Endothelial cell of umbilical vein (primary cell): ENCODE data around the gene PI4KB. TPM values are rescaled to one million over a fixed set of nuclear protein-coding genes. Genes with fewer than 3 reads are reported as not detected.
A peak's percentile ranks its signal among the peaks of the same experiment; 100 is the strongest.

Source experiments
- BruUV-seq: library from RNA; stranded (reverse); fragments of 400-500 nt; replicated peaks from 2 replicates; lab custom pipeline; 2021; lab: Mats Ljungman, UMichigan
- CTCF ChIA-PET: fragments of 300-600, 350-600 bp; sonication (Branson Sonifier 250); formaldehyde crosslinking; loops from one replicate; lab custom pipeline; 2021; ENCODE audit warnings: antibody characterized with exemption, inconsistent platforms; lab: Charles Lee
- POLR2A ChIA-PET: fragments of 300-600, 350-600 bp; sonication (Branson Sonifier 250); formaldehyde crosslinking; loops from one replicate; lab custom pipeline; 2021; ENCODE audit warnings: antibody characterized with exemption, inconsistent platforms; lab: Charles Lee
- DNase-seq: peaks from one replicate; pipeline ENCODE4 v3.0.0-alpha.2; 2011; ENCODE audit warnings: low read depth, low spot score
- FAIRE-seq: peaks from 2 replicates; lab custom pipeline; 2011; peaks lifted over from hg19 to GRCh38; lab: Jason Lieb, UNC
- H2AFZ ChIP-seq: 2 replicates; pipeline ENCODE4 v1.6.0; 2012; ENCODE audit warnings: low read depth, low read length, control low read depth, inconsistent platforms
- H3K27ac ChIP-seq: 2 replicates; pipeline ENCODE4 v1.5.1; 2011; ENCODE audit warnings: low read depth, mild to moderate bottlenecking, control low read depth, low read length, moderate library complexity; ENCODE audit not compliant: insufficient read depth
- H3K27me3 ChIP-seq, 2 experiments: 2 replicates each; pipeline versions ENCODE4 v1.6.0 to v1.6.1; 2011; ENCODE audit warnings: low read length in 2 of 2, mixed read lengths in 1 of 2; ENCODE audit not compliant: control insufficient read depth in 2 of 2, insufficient read depth in 2 of 2
- H3K36me3 ChIP-seq, 2 experiments: 2 replicates in 1 of 2; 3 replicates in 1 of 2; pipeline ENCODE4 v1.5.1; 2011; ENCODE audit warnings: low read length in 2 of 2, mild to moderate bottlenecking in 1 of 2, moderate library complexity in 1 of 2; ENCODE audit not compliant: control insufficient read depth in 2 of 2, insufficient read depth in 2 of 2; ENCODE audit errors: extremely low read depth in 1 of 2
- H3K4me1 ChIP-seq: 3 replicates; pipeline ENCODE4 v1.5.1; 2011; ENCODE audit warnings: mild to moderate bottlenecking, low read length; ENCODE audit not compliant: control insufficient read depth, insufficient read depth; ENCODE audit errors: extremely low read depth
- H3K4me2 ChIP-seq: 2 replicates; pipeline ENCODE4 v1.6.1; 2011; ENCODE audit warnings: low read length, control low read depth, mixed read lengths; ENCODE audit not compliant: insufficient read depth
- H3K4me3 ChIP-seq, 3 experiments: fragments of 200-600 bp in 1 of 3; sonication (generic), shearing (Covaris generic) in 1 of 3; replicated peaks in 1 of 3; 2 replicates each; pipeline ENCODE4 v1.5.1; 2011 to 2016; ENCODE audit warnings: control low read depth in 3 of 3, low read length in 3 of 3, mild to moderate bottlenecking in 2 of 3, inconsistent platforms in 1 of 3, low read depth in 1 of 3, moderate library complexity in 1 of 3; ENCODE audit not compliant: insufficient read depth in 1 of 3
- H3K79me2 ChIP-seq: 2 replicates; pipeline ENCODE4 v1.6.0; 2012; ENCODE audit warnings: low read length, inconsistent platforms; ENCODE audit not compliant: control insufficient read depth, insufficient read depth
- H3K9ac ChIP-seq: replicated peaks from 2 replicates; pipeline ENCODE3; 2011; ENCODE audit warnings: low read length, control low read depth; ENCODE audit not compliant: insufficient read depth; ENCODE audit errors: extremely low read depth
- H3K9me1 ChIP-seq: replicated peaks from 3 replicates; pipeline ENCODE4 v1.6.0; 2011; ENCODE audit warnings: mild to moderate bottlenecking, low read length; ENCODE audit not compliant: control insufficient read depth, insufficient read depth; ENCODE audit errors: extremely low read depth
- H3K9me3 ChIP-seq: replicated peaks from 2 replicates; pipeline ENCODE4 v1.5.1; 2012; ENCODE audit warnings: low read length, inconsistent platforms; ENCODE audit not compliant: control insufficient read depth, insufficient read depth
- H4K20me1 ChIP-seq: replicated peaks from 2 replicates; pipeline ENCODE3; 2011; ENCODE audit warnings: mild to moderate bottlenecking, low read length; ENCODE audit not compliant: control insufficient read depth, insufficient read depth; ENCODE audit errors: extremely low read depth
- EZH2 ChIP-seq: IDR thresholded peaks from 2 replicates; pipeline ENCODE4 v1.6.1; 2012; ENCODE audit warnings: borderline replicate concordance, low read depth, mild to moderate bottlenecking, moderate library complexity, low read length, inconsistent platforms; ENCODE audit not compliant: severe bottlenecking
- FOS ChIP-seq: IDR thresholded peaks from 2 replicates; pipeline ENCODE4 v1.6.1; 2011; ENCODE audit warnings: mild to moderate bottlenecking, low read length, moderate library complexity, borderline replicate concordance; ENCODE audit not compliant: insufficient read depth
- GATA2 ChIP-seq: IDR thresholded peaks from 2 replicates; pipeline ENCODE4 v1.7.0; 2011; ENCODE audit warnings: low read depth, mild to moderate bottlenecking, moderate library complexity, mixed read lengths, low read length; ENCODE audit not compliant: insufficient read length, insufficient read depth
- JUN ChIP-seq: IDR thresholded peaks from 2 replicates; pipeline ENCODE4 v1.6.1; 2011; ENCODE audit warnings: borderline replicate concordance, low read depth; ENCODE audit not compliant: insufficient read length, insufficient read depth
- MYC ChIP-seq: IDR thresholded peaks from one replicate; pipeline ENCODE4 v1.6.1; 2011; ENCODE audit warnings: mild to moderate bottlenecking, low read depth, low read length
- dilution Hi-C: fragments of 300-500 bp; cut with MboI; formaldehyde crosslinking; loops from one replicate; pipeline ENCODE4 v1.15.0; 2019; ENCODE audit warnings: low sequenced_read_pairs; ENCODE audit not compliant: extremely low pct_ligation_motif_present
- intact Hi-C: fragments of 100-400 bp; cut with micrococcal nuclease; formaldehyde crosslinking; loops from one replicate; pipeline ENCODE4 v1.10.0; 2022
- polyA plus RNA-seq, 4 experiments: library from polyadenylated mRNA; depleted of rRNA in 3 of 4; stranded (reverse) in 3 of 4; unstranded in 1 of 4; fragments of >200 nt; gene quantifications; 2 replicates each; pipeline versions ENCODE4 v1.2.1 to v1.2.3, GENCODE V29; 2011 to 2012; ENCODE audit warnings: missing spikeins in 1 of 4
- total RNA-seq: library from RNA; stranded (reverse); gene quantifications from 2 replicates; pipeline ENCODE4 v1.2.3, GENCODE V29; 2021
- TF ChIP-seq, protein P1 (sequence below): IDR thresholded peaks from 2 replicates; pipeline ENCODE4 v1.6.1; 2011; ENCODE audit not compliant: insufficient read depth, insufficient read length
- TF ChIP-seq, protein P2 (sequence below), 2 donors: IDR thresholded peaks; 1 replicate in 1 of 2; 2 replicates in 1 of 2; pipeline ENCODE4 v1.5.1; 2011; ENCODE audit warnings: low read length in 2 of 2, mild to moderate bottlenecking in 2 of 2, moderate library complexity in 2 of 2, control low read depth in 1 of 2, inconsistent platforms in 1 of 2, low read depth in 1 of 2; ENCODE audit not compliant: insufficient read depth in 1 of 2; ENCODE audit errors: extremely low read depth in 1 of 2

The PI4KB gene
- total and polyA plus RNA-seq, 2 donors (not counting 3 experiments of a cell fraction or from before 2014, with no cell fraction given): 60.9 to 67.8 TPM

DNA sequence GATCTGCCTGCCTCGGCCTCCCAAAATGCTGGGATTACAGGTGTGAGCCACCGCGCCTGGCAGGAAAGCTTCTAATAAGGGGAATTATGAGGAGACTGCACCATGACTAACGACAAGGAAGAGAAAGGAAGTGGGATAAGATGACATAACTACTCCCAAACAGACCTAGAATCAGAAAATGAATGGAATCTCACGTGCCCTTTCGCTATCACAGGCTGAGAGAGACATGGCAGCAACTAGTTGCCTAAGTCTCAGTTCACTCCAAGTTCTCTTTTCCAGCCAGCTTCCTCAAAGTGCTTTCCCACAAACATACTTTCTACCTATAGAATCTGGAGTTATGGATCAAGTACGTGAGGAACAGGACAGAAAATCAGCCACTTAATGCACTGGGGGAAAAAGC, 2.0 kb downstream of the PI4KB start:
- H3K9ac ChIP-seq: no peak overlapping the region
- no peak overlapping the region for H2AFZ ChIP-seq
- peaks cover 22% of the 10 kb centered on the region for H3K4me1 ChIP-seq
- H3K27ac ChIP-seq: no peak overlapping the region
- no peaks in the 10 kb centered on the region for H3K9me3 ChIP-seq
- H3K4me3 ChIP-seq: no peak overlapping the region
- H3K9me1 ChIP-seq: no peaks in the 10 kb centered on the region
- dilution Hi-C loops: no loop called here
- BruUV-seq: no TSS peak
- ChIA-PET POLR2A (no interaction called here), CTCF (interaction anchor here (0.8 to 5.9 kb wide), 6 partner anchors 9 to 24 kb away, joined by 3 to 103 read pairs (median 3); no protein-coding TSS in a partner anchor)
- H3K27me3 ChIP-seq: no peaks in the 10 kb centered on the region
- FAIRE-seq (no peak), DNase-seq (no peak)
- H3K36me3 ChIP-seq: peaks cover under 1 to 3% of the 10 kb centered on the region in 2 experiments
- no peaks in the 10 kb centered on the region for H4K20me1 ChIP-seq
- intact Hi-C loops: loop anchor here (5.0 kb wide), 1 partner anchor 128 kb away; the partner anchor contains the start of gene PIP5K1A
- TF ChIP-seq, protein P1, sequence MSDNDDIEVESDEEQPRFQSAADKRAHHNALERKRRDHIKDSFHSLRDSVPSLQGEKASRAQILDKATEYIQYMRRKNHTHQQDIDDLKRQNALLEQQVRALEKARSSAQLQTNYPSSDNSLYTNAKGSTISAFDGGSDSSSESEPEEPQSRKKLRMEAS: no peak
- no peak for TF ChIP-seq MYC
- TF ChIP-seq EZH2: no peak
- TF ChIP-seq JUN: no peak
- TF ChIP-seq GATA2: no peak
- TF ChIP-seq FOS: no peak
- TF ChIP-seq, protein P2, sequence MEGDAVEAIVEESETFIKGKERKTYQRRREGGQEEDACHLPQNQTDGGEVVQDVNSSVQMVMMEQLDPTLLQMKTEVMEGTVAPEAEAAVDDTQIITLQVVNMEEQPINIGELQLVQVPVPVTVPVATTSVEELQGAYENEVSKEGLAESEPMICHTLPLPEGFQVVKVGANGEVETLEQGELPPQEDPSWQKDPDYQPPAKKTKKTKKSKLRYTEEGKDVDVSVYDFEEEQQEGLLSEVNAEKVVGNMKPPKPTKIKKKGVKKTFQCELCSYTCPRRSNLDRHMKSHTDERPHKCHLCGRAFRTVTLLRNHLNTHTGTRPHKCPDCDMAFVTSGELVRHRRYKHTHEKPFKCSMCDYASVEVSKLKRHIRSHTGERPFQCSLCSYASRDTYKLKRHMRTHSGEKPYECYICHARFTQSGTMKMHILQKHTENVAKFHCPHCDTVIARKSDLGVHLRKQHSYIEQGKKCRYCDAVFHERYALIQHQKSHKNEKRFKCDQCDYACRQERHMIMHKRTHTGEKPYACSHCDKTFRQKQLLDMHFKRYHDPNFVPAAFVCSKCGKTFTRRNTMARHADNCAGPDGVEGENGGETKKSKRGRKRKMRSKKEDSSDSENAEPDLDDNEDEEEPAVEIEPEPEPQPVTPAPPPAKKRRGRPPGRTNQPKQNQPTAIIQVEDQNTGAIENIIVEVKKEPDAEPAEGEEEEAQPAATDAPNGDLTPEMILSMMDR (IDR thresholded peaks at IDR 0.05; ENCODE audit: extremely low read depth in 1 of 2, insufficient read depth in 1 of 2, low read depth in 1 of 2, low read length in 2 of 2): no peak
- H3K79me2 ChIP-seq: peaks cover 30% of the 10 kb centered on the region
- peak overlapping the region; percentile 79 for H3K4me2 ChIP-seq
